GM12878 (cell line): Measurements from ENCODE around the gene CGA. TPM values are rescaled to one million over a fixed set of nuclear protein-coding genes. Genes with fewer than 3 reads are reported as not detected.

Experiments
- ATAC-seq: fragments of 200-7000 bp; cut with Tn5 transposase; 3 replicates; pipeline ENCODE4 v1.9.1; 2020; ENCODE audit warnings: mild to moderate bottlenecking, moderate library complexity
- BruUV-seq: library from RNA; stranded (reverse); fragments of 400-500 nt; replicated peaks from 2 replicates; lab custom pipeline; 2021; lab: Mats Ljungman, UMichigan
- CTCF ChIA-PET: fragments of 300-600 bp; sonication (Branson Sonifier 250); formaldehyde crosslinking; extraction: SDS; loops from one replicate; lab custom pipeline; 2021; ENCODE audit warnings: inconsistent platforms; lab: Yijun Ruan, JAX
- POLR2A ChIA-PET: fragments of 350-600 bp; formaldehyde crosslinking; extraction: SDS; loops from one replicate; lab custom pipeline; 2021; ENCODE audit warnings: inconsistent platforms; lab: Charles Lee
- RAD21 ChIA-PET: fragments of 300-600 bp; sonication (Branson Sonifier 250); formaldehyde crosslinking; loops from one replicate; lab custom pipeline; 2023; ENCODE audit warnings: antibody characterized with exemption; ENCODE audit not compliant: unreplicated experiment; lab: Charles Lee
- SMC1A ChIA-PET: fragments of 300-600 bp; sonication (Branson Sonifier 250); formaldehyde crosslinking; loops from one replicate; lab custom pipeline; 2023; ENCODE audit not compliant: unreplicated experiment, uncharacterized antibody; lab: Charles Lee
- DNase-seq: peaks from one replicate; pipeline ENCODE4 v3.0.0-alpha.2; 2011; ENCODE audit warnings: low read depth, low spot score
- FAIRE-seq: peaks from 3 replicates; lab custom pipeline; 2011; peaks lifted over from hg19 to GRCh38; lab: Jason Lieb, UNC
- H2AFZ ChIP-seq: 2 replicates; pipeline ENCODE4 v1.6.0; 2011; ENCODE audit warnings: low read depth, low read length, control low read depth; ENCODE audit not compliant: control insufficient read depth
- H3K27ac ChIP-seq: 2 replicates; pipeline ENCODE4 v1.5.1; 2011; ENCODE audit warnings: control low read depth; ENCODE audit not compliant: control insufficient read depth, insufficient read depth
- H3K27me3 ChIP-seq, 2 experiments: replicated peaks in 1 of 2; 2 replicates each; pipeline versions ENCODE4 v1.6.0 to v1.6.1; 2011; ENCODE audit warnings: low read length in 1 of 2; ENCODE audit not compliant: control insufficient read depth in 2 of 2, insufficient read depth in 2 of 2
- H3K36me3 ChIP-seq, 2 experiments: 2 replicates each; pipeline ENCODE4 v1.5.1; 2011; ENCODE audit warnings: low read length in 1 of 2; ENCODE audit not compliant: control insufficient read depth in 2 of 2, insufficient read depth in 2 of 2
- H3K4me1 ChIP-seq: 2 replicates; pipeline ENCODE4 v1.6.1; 2011; ENCODE audit warnings: mild to moderate bottlenecking, low read length, moderate library complexity, mixed read lengths; ENCODE audit not compliant: control insufficient read depth, insufficient read depth
- H3K4me2 ChIP-seq: 2 replicates; pipeline ENCODE4 v1.6.0; 2011; ENCODE audit warnings: control low read depth; ENCODE audit not compliant: control insufficient read depth, insufficient read depth
- H3K4me3 ChIP-seq: fragments of 200-600 bp; sonication (generic); 2 replicates; pipeline ENCODE4 v1.5.1; 2016
- H3K79me2 ChIP-seq: 2 replicates; pipeline ENCODE4 v1.6.0; 2011; ENCODE audit warnings: low read length; ENCODE audit not compliant: control insufficient read depth, insufficient read depth
- H3K9ac ChIP-seq: 2 replicates; pipeline ENCODE4 v1.8.0; 2011; ENCODE audit warnings: low read length, control low read depth, mixed read lengths; ENCODE audit not compliant: control insufficient read depth, insufficient read depth
- H3K9me3 ChIP-seq: replicated peaks from 3 replicates; pipeline ENCODE4 v1.5.1; 2011; ENCODE audit warnings: mild to moderate bottlenecking, low read length; ENCODE audit not compliant: control insufficient read depth, insufficient read depth
- H4K20me1 ChIP-seq: 2 replicates; pipeline ENCODE4 v1.6.0; 2011; ENCODE audit not compliant: control insufficient read depth, insufficient read depth
- ASH2L ChIP-seq: fragments of 300-600, 200-600 bp; sonication (generic); IDR thresholded peaks from 2 replicates; pipeline ENCODE4 v1.6.1; 2017; ENCODE audit warnings: low read depth, mild to moderate bottlenecking, borderline replicate concordance
- ATF2 ChIP-seq: IDR thresholded peaks from 2 replicates; pipeline ENCODE4 v1.6.1; 2012; ENCODE audit warnings: low read length, inconsistent platforms
- BCL11A ChIP-seq: IDR thresholded peaks from 2 replicates; pipeline ENCODE4 v1.6.1; 2011; ENCODE audit warnings: low read depth, low read length
- E2F4 ChIP-seq: IDR thresholded peaks from 2 replicates; pipeline ENCODE4 v1.6.1; 2012; ENCODE audit warnings: low read depth, low read length, improper control_type of control experiment
- ETV6 ChIP-seq, 2 experiments: fragments of 450-650 bp in 1 of 2; IDR thresholded peaks in 1 of 2; conservative IDR thresholded peaks in 1 of 2; 2 replicates each; pipeline ENCODE4 v1.6.1; 2014; ENCODE audit warnings: antibody characterized with exemption in 1 of 2, borderline replicate concordance in 1 of 2, low read depth in 1 of 2, mild to moderate bottlenecking in 1 of 2, moderate library complexity in 1 of 2
- GATAD2B ChIP-seq: fragments of 450-650 bp; conservative IDR thresholded peaks from 2 replicates; pipeline ENCODE4 v1.6.1; 2017; ENCODE audit warnings: low read depth, mild to moderate bottlenecking, moderate library complexity
- IKZF2 ChIP-seq, 2 experiments: fragments of 450-650 bp; IDR thresholded peaks; 2 replicates each; pipeline ENCODE4 v1.6.1; 2017; ENCODE audit warnings: mild to moderate bottlenecking in 2 of 2, moderate library complexity in 2 of 2
- KAT2A ChIP-seq: conservative IDR thresholded peaks from 2 replicates; pipeline ENCODE4 v1.6.1; 2011; ENCODE audit warnings: low read depth, low read length; ENCODE audit not compliant: control insufficient read depth
- MEF2A ChIP-seq: IDR thresholded peaks from 2 replicates; pipeline ENCODE4 v1.6.1; 2011; ENCODE audit warnings: low read depth, mild to moderate bottlenecking, low read length, moderate library complexity; ENCODE audit not compliant: insufficient read depth
- PAX8 ChIP-seq: fragments of 450-650 bp; IDR thresholded peaks from 2 replicates; pipeline ENCODE4 v1.6.1; 2017; ENCODE audit warnings: mild to moderate bottlenecking, moderate library complexity
- SIX5 ChIP-seq: IDR thresholded peaks from 2 replicates; pipeline ENCODE4 v1.6.1; 2011; ENCODE audit warnings: mild to moderate bottlenecking, low read depth, low read length, moderate library complexity; ENCODE audit not compliant: severe bottlenecking
- TARDBP ChIP-seq: IDR thresholded peaks from 2 replicates; pipeline ENCODE4 v1.6.1; 2016; ENCODE audit warnings: borderline replicate concordance
- YBX1 ChIP-seq: fragments of 450-650 bp; IDR thresholded peaks from 2 replicates; pipeline ENCODE4 v1.6.1; 2016; ENCODE audit warnings: antibody characterized with exemption
- ZNF384 ChIP-seq: IDR thresholded peaks from 2 replicates; pipeline ENCODE4 v1.6.1; 2012; ENCODE audit warnings: low read depth, mild to moderate bottlenecking, low read length, improper control_type of control experiment, borderline replicate concordance
- ZZZ3 ChIP-seq: IDR thresholded peaks from 2 replicates; pipeline ENCODE4 v1.6.1; 2011; ENCODE audit warnings: low read depth; ENCODE audit not compliant: control insufficient read depth, insufficient read length
- WGBS: methylation state at CpG from one replicate; pipeline ENCODE4 v1.1.6; 2016; ENCODE audit warnings: low lambda C conversion rate; ENCODE audit not compliant: insufficient replicate concordance, insufficient coverage; ENCODE audit errors: missing lambda C conversion rate; 5-methylcytosine and 5-hydroxymethylcytosine counted together
- in situ Hi-C: fragments of 300-500 bp; cut with MboI; formaldehyde crosslinking; loops from 9 replicates; pipeline ENCODE4 v1.14.3; 2018; ENCODE audit warnings: mixed read lengths
- intact Hi-C: fragments of 100-400 bp; cut with micrococcal nuclease; formaldehyde crosslinking; loops from one replicate; pipeline ENCODE4 v1.14.2; 2022; ENCODE audit not compliant: unreplicated experiment
- polyA plus RNA-seq, 11 experiments: library from polyadenylated mRNA; depleted of rRNA in 4 of 11; unstranded in 6 of 11; stranded (reverse) in 5 of 11; fragments of >200 nt; fragmentation: Nextera tagmentation in 4 of 11; fragmentation: Illumina TruSeq in 1 of 11; extraction: Ambion mirVana in 4 of 11; extraction: Trizol in 1 of 11; gene quantifications; 1 replicate in 1 of 11; 2 replicates in 10 of 11; pipeline versions ENCODE4 v1.2.1 to v1.2.3, GENCODE V29; 2011 to 2016; ENCODE audit warnings: inconsistent platforms in 2 of 11, missing spikeins in 2 of 11, low read depth in 1 of 11
- total RNA-seq, 4 experiments: library from RNA; depleted of rRNA in 3 of 4; stranded (reverse); fragments of >200 nt in 3 of 4; fragmentation: Illumina TruSeq in 1 of 4; extraction: Trizol in 1 of 4; gene quantifications; 2 replicates each; pipeline versions ENCODE4 v1.2.1 to v1.2.3, GENCODE V29; 2013 to 2021

The CGA gene
- total and polyA plus RNA-seq, 10 of the 15 experiments (the other 5 are each of a cell fraction or from before 2014, with no cell fraction given): 0.10 to 0.27 (median 0.12) TPM; not detected in 6

DNA sequence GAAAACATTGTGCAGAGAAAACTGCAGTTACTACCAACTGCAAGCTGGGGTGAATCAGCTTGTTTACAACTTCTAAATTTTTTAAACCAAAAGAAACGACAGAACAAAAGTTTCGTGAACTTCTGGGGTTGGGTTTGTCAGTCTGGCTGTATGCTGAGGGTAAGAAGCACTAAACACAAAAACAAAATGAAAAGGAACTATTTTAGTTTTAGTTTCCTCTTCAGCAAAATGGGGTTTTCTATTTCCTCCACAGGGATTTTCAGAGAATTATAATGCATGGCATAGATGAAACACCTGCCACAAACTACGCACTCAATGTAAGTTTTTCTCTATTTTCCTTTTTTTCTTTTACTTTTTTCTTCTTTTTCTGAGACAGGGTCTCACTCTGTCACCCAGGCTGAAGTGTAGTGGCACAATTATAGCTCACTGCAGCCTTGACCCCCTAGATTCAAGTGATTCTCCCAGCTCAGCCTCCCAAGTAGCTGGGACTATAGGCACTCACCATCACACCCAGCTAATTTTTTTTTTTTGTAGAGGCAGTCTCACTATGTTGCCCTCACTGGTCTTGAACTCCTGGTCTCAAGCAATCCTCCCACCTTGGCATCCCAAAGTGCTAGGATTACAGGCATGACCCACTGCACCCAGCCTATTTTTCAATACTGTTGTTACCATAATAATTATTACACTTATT is 40.6 kb downstream of the CGA start:
- ChIA-PET CTCF (interaction anchor here (0.7 to 1.8 kb wide), 4 partner anchors 13 to 283 kb away, joined by 3 to 5 read pairs (median 4); no protein-coding TSS in a partner anchor), RAD21 (no interaction called here), POLR2A (no interaction called here), SMC1A (interaction anchor here (1.3 kb wide), 1 partner anchor 11 kb away, joined by 3 read pairs; no protein-coding TSS in a partner anchor)
- Histone ChIP-seq H3K4me1 (peaks cover 4% of the 10 kb centered on the region), H4K20me1 (no peaks in the 10 kb centered on the region), H3K27ac (no peak overlapping the region), H3K27me3 (no peaks in the 10 kb centered on the region), H3K4me3 (no peak overlapping the region), H3K79me2 (no peaks in the 10 kb centered on the region), H3K9ac (no peak overlapping the region), H2AFZ (no peak overlapping the region), H3K36me3 (no peaks in the 10 kb centered on the region), H3K4me2 (no peak overlapping the region), H3K9me3 (no peaks in the 10 kb centered on the region)
- DNase-seq: no peak
- in situ Hi-C loops: no loop called here
- FAIRE-seq: no peak
- intact Hi-C loops: no loop called here
- 16% methylated on average over 3 of the region's 3 CpGs for WGBS
- BruUV-seq: no TSS peak
- ATAC-seq: no peak
- TF ChIP-seq E2F4 (no peak), GATAD2B (no peak)

DNA sequence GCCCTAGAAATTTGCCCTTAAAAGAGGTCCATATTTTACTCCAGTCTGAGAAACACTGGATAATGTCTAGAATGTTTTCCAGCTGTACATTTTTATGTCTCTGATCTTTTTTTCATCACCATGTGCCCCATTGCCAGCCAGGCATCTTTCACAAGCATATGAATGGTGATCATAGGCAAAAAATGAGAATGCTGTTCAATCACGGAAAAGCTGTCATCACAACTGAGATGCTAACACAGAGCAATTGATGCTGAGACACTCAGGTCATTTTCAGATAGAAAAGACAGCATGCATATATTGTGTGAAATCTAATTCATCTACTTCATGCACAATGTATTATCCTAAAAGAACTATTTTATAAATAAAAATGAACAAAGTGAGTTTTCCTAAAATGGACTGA is 41.6 kb downstream of the CGA start:
- ATAC-seq (no peak), FAIRE-seq (no peak), DNase-seq (no peak)
- Histone ChIP-seq H3K79me2 (no peaks in the 10 kb centered on the region), H3K4me2 (no peak overlapping the region), H3K36me3 (no peaks in the 10 kb centered on the region), H3K27ac (no peak overlapping the region), H3K9me3 (no peaks in the 10 kb centered on the region), H4K20me1 (no peaks in the 10 kb centered on the region), H2AFZ (no peak overlapping the region), H3K27me3 (no peaks in the 10 kb centered on the region), H3K9ac (no peak overlapping the region), H3K4me3 (no peak overlapping the region), H3K4me1 (peaks cover 4% of the 10 kb centered on the region)
- in situ Hi-C loops (no loop called here), intact Hi-C loops (no loop called here)
- 93% methylated on average over 1 of the region's 1 CpG for WGBS
- ChIA-PET CTCF (interaction anchor here (0.9 to 1.8 kb wide), 2 partner anchors 13 to 25 kb away, joined by 3 to 5 read pairs; no protein-coding TSS in a partner anchor), SMC1A (no interaction called here), POLR2A (no interaction called here), RAD21 (no interaction called here)
- BruUV-seq: no TSS peak
- TF ChIP-seq SIX5 (no peak), BCL11A (no peak), ETV6 (conservative IDR thresholded peaks at IDR 0.05 in 1 of 2, IDR thresholded peaks at IDR 0.05 in 1 of 2; ENCODE audit: borderline replicate concordance in 1 of 2, low read depth in 1 of 2) (no peak), MEF2A (no peak), ASH2L (no peak), IKZF2 (IDR thresholded peaks at IDR 0.05) (no peak), TARDBP (no peak), KAT2A (no peak), ZNF384 (no peak), ZZZ3 (no peak), PAX8 (no peak), YBX1 (no peak), ATF2 (no peak)
